SU-DHL-6 (cell line): ENCODE results near the gene TRPM3.

ENCODE experiments used
- H2AFZ ChIP-seq: fragments of 200-600 bp; sonication (generic); 2 replicates; pipeline ENCODE4 v1.6.1; 2014; ENCODE audit warnings: low read depth, mild to moderate bottlenecking, moderate library complexity, mixed read lengths, antibody characterized with exemption, low read length; ENCODE audit not compliant: severe bottlenecking
- H3F3A ChIP-seq: fragments of 200-600 bp; shearing (Covaris generic); 2 replicates; pipeline ENCODE4 v1.6.0; 2016; ENCODE audit warnings: antibody characterized with exemption, mild to moderate bottlenecking; ENCODE audit not compliant: insufficient read depth
- H3K27ac ChIP-seq: fragments of 200-600 bp; sonication (generic); 2 replicates; pipeline ENCODE4 v1.5.1; 2016; ENCODE audit warnings: low read depth, mild to moderate bottlenecking, low read length, moderate library complexity, mixed read lengths
- H3K27me3 ChIP-seq: fragments of 200-600 bp; sonication (generic), shearing (Covaris generic); 2 replicates; pipeline ENCODE4 v1.6.0; 2014; ENCODE audit warnings: mild to moderate bottlenecking, low read length
- H3K36me3 ChIP-seq: fragments of 200-600 bp; sonication (generic); 2 replicates; pipeline ENCODE4 v1.6.1; 2014; ENCODE audit warnings: mild to moderate bottlenecking, low read length, mixed read lengths
- H3K4me2 ChIP-seq: fragments of 300-600, 200-600 bp; shearing (Covaris generic), sonication (generic); 2 replicates; pipeline ENCODE4 v1.6.0; 2014; ENCODE audit warnings: low read length, low read depth, mild to moderate bottlenecking; ENCODE audit not compliant: poor library complexity, severe bottlenecking
- H3K4me3 ChIP-seq: fragments of 200-600 bp; sonication (generic); 2 replicates; pipeline ENCODE4 v1.5.1; 2014; ENCODE audit warnings: antibody characterized with exemption, low read length, mild to moderate bottlenecking, mixed read lengths; ENCODE audit not compliant: insufficient read depth, poor library complexity, severe bottlenecking
- H3K79me2 ChIP-seq: fragments of 200-600 bp; sonication (generic); 2 replicates; pipeline ENCODE4 v1.6.1; 2014; ENCODE audit warnings: mild to moderate bottlenecking, low read length, moderate library complexity; ENCODE audit not compliant: insufficient read depth
- H3K9ac ChIP-seq: fragments of 200-600 bp; sonication (generic); 2 replicates; pipeline ENCODE4 v1.7.0; 2014; ENCODE audit warnings: mild to moderate bottlenecking, low read length
- H3K9me2 ChIP-seq: fragments of 200-600 bp; sonication (generic); replicated peaks from 2 replicates; pipeline ENCODE4 v1.6.1; 2014; ENCODE audit warnings: low read length; ENCODE audit not compliant: insufficient read depth
- H3K9me3 ChIP-seq: fragments of 200-600 bp; sonication (generic); 2 replicates; pipeline ENCODE4 v1.6.1; 2014; ENCODE audit warnings: low read length, mixed read lengths; ENCODE audit not compliant: insufficient read depth
- H4K20me1 ChIP-seq: fragments of 200-600 bp; sonication (generic); 2 replicates; pipeline ENCODE4 v1.6.1; 2014; ENCODE audit warnings: low read depth, mild to moderate bottlenecking, antibody characterized with exemption, low read length, moderate library complexity, mixed read lengths
- CTCF ChIP-seq: fragments of 200-600 bp; sonication (generic); IDR thresholded peaks from one replicate; pipeline ENCODE4 v1.5.1; 2017; ENCODE audit warnings: antibody characterized with exemption, mild to moderate bottlenecking, low read length, moderate library complexity; ENCODE audit not compliant: insufficient read depth, poor library complexity, severe bottlenecking
- EZH2phosphoT487 ChIP-seq: fragments of 200-600 bp; sonication (generic), shearing (Covaris generic); conservative IDR thresholded peaks from 2 replicates; pipeline ENCODE4 v1.6.1; 2018; ENCODE audit warnings: mild to moderate bottlenecking, antibody characterized with exemption, low read length, moderate library complexity, mixed read lengths

TRPM3 gene

GRCh38 chr9:70945301-70945700 lies 176.1 kb downstream of the TRPM3 start:
- H3K27me3 ChIP-seq = no peaks in the 10 kb centered on the region
- H3K36me3 ChIP-seq = no peaks in the 10 kb centered on the region
- no peaks in the 10 kb centered on the region for H3K9me2 ChIP-seq
- H3K4me3 ChIP-seq = no peak overlapping the region
- TF ChIP-seq EZH2phosphoT487 (no peak), CTCF (no peak)
- no peak overlapping the region for H3K27ac ChIP-seq
- H3K4me2 ChIP-seq = no peak overlapping the region
- H2AFZ ChIP-seq = no peak overlapping the region
- H3K79me2 ChIP-seq = no peaks in the 10 kb centered on the region
- no peaks in the 10 kb centered on the region for H3F3A ChIP-seq
- no peak overlapping the region for H3K9ac ChIP-seq
- no peaks in the 10 kb centered on the region for H3K9me3 ChIP-seq
- no peaks in the 10 kb centered on the region for H4K20me1 ChIP-seq

- no peak for TF ChIP-seq CTCF
- TF ChIP-seq EZH2phosphoT487 = no peak
- H4K20me1 ChIP-seq = no peaks in the 10 kb centered on the region
- no peaks in the 10 kb centered on the region for H3K27me3 ChIP-seq
- H2AFZ ChIP-seq = no peak overlapping the region
- H3K4me3 ChIP-seq = no peak overlapping the region
- H3K9me2 ChIP-seq = no peaks in the 10 kb centered on the region
- H3K4me2 ChIP-seq = no peak overlapping the region
- H3K79me2 ChIP-seq = no peaks in the 10 kb centered on the region
- no peak overlapping the region for H3K27ac ChIP-seq
- H3K9me3 ChIP-seq = no peaks in the 10 kb centered on the region
- no peaks in the 10 kb centered on the region for H3K36me3 ChIP-seq
- H3F3A ChIP-seq = no peaks in the 10 kb centered on the region
- H3K9ac ChIP-seq = no peak overlapping the region
These were observed 180.2 kb downstream of the TRPM3 start for GRCh38 chr9:70941191-70941590.

- H3K27ac ChIP-seq = no peak overlapping the region
- H3K27me3 ChIP-seq = no peaks in the 10 kb centered on the region
- H4K20me1 ChIP-seq = no peaks in the 10 kb centered on the region
- no peaks in the 10 kb centered on the region for H3F3A ChIP-seq
- no peaks in the 10 kb centered on the region for H3K36me3 ChIP-seq
- no peak overlapping the region for H2AFZ ChIP-seq
- H3K9me3 ChIP-seq = no peaks in the 10 kb centered on the region
- no peak overlapping the region for H3K9ac ChIP-seq
- no peak for TF ChIP-seq EZH2phosphoT487
- no peak for TF ChIP-seq CTCF
- no peaks in the 10 kb centered on the region for H3K9me2 ChIP-seq
- H3K79me2 ChIP-seq = no peaks in the 10 kb centered on the region
- no peak overlapping the region for H3K4me2 ChIP-seq
- H3K4me3 ChIP-seq = no peak overlapping the region
These were observed 180.8 kb downstream of the TRPM3 start for GRCh38 chr9:70940605-70941004.

- H3K27me3 ChIP-seq = no peaks in the 10 kb centered on the region
- H3K79me2 ChIP-seq = no peaks in the 10 kb centered on the region
- H3K4me3 ChIP-seq = no peak overlapping the region
- no peaks in the 10 kb centered on the region for H3K9me2 ChIP-seq
- H3F3A ChIP-seq = no peaks in the 10 kb centered on the region
- H3K9me3 ChIP-seq = no peaks in the 10 kb centered on the region
- H2AFZ ChIP-seq = no peak overlapping the region
- TF ChIP-seq CTCF = no peak
- TF ChIP-seq EZH2phosphoT487 = no peak
- no peaks in the 10 kb centered on the region for H4K20me1 ChIP-seq
- H3K36me3 ChIP-seq = no peaks in the 10 kb centered on the region
- no peak overlapping the region for H3K4me2 ChIP-seq
- H3K9ac ChIP-seq = no peak overlapping the region
- no peak overlapping the region for H3K27ac ChIP-seq
These were observed 184.9 kb downstream of the TRPM3 start for GRCh38 chr9:70936536-70936935.
